Naive thymus-derived CD8-positive, alpha-beta T cell (primary cell): ENCODE measurements around the gene CLASRP. TPM values are rescaled to one million over a fixed set of nuclear protein-coding genes. Genes with fewer than 3 reads are reported as not detected.
A peak's percentile ranks its signal among the peaks of the same experiment; 100 is the strongest.
"Not testable (repeated sequence)": the region's sequence is repeated elsewhere in the genome, so short reads cannot be mapped to it uniquely, and the experiment has no call there.

Source experiments
- ATAC-seq, 2 donors: fragments of 150-1000 bp; cut with Tn5 transposase in 1 of 2; sonication (Bioruptor Pico), chemical (Tn5 transposase) in 1 of 2; 1 replicate in 1 of 2; 2 replicates in 1 of 2; pipeline ENCODE4 v1.10.0; 2021; ENCODE audit warnings: mild to moderate bottlenecking in 2 of 2, moderate library complexity in 2 of 2
- POLR2A ChIA-PET: fragments of 350-600 bp; sonication (Branson Sonifier 250); formaldehyde crosslinking; loops from one replicate; lab custom pipeline; 2021; ENCODE audit warnings: antibody characterized with exemption; lab: Charles Lee
- DNase-seq, 10 donors: peaks; one replicate each; pipeline versions ENCODE4 v3.0.0 to v3.0.0-alpha.2; 2020 to 2022
- H3K27ac Mint-ChIP-seq, 10 donors: one replicate each; pipeline ENCODE4 v1.8.0; 2020 to 2022; ENCODE audit warnings: mild to moderate bottlenecking in 10 of 10, mixed read lengths in 10 of 10, moderate library complexity in 4 of 10, inconsistent platforms in 1 of 10
- H3K27me3 Mint-ChIP-seq, 5 donors: one replicate each; pipeline ENCODE4 v1.8.0; 2021 to 2022; ENCODE audit warnings: mixed read lengths in 5 of 5
- H3K36me3 Mint-ChIP-seq, 3 donors: one replicate each; pipeline ENCODE4 v1.8.0; 2020 to 2022; ENCODE audit warnings: mixed read lengths in 3 of 3, mild to moderate bottlenecking in 2 of 3, inconsistent platforms in 1 of 3
- H3K4me1 Mint-ChIP-seq, 4 donors: one replicate each; pipeline ENCODE4 v1.8.0; 2021 to 2022; ENCODE audit warnings: mixed read lengths in 4 of 4
- H3K4me3 Mint-ChIP-seq, 10 donors: one replicate each; pipeline ENCODE4 v1.8.0; 2020 to 2022; ENCODE audit warnings: mild to moderate bottlenecking in 10 of 10, mixed read lengths in 10 of 10, moderate library complexity in 6 of 10, inconsistent platforms in 1 of 10
- H3K9me3 Mint-ChIP-seq, 9 donors: one replicate each; pipeline ENCODE4 v1.8.0; 2020 to 2022; ENCODE audit warnings: mixed read lengths in 9 of 9, mild to moderate bottlenecking in 3 of 9, inconsistent platforms in 1 of 9, moderate library complexity in 1 of 9
- polyA plus RNA-seq, 3 donors: library from polyadenylated mRNA; unstranded; fragments of 300-500 nt; fragmentation: Illumina TruSeq; gene quantifications; one replicate each; pipeline ENCODE4 v1.2.3, GENCODE V29; 2021
- total RNA-seq, 8 experiments: library from RNA in 2 of 8; stranded (reverse) in 2 of 8; gene quantifications; one replicate each; pipeline ENCODE4 v1.2.3 and lab custom pipeline; 2021 to 2026

The CLASRP gene
- total and polyA plus RNA-seq, 5 experiments from 2014 or later = 2.0 to 150 (median 6.7) TPM

DNA sequence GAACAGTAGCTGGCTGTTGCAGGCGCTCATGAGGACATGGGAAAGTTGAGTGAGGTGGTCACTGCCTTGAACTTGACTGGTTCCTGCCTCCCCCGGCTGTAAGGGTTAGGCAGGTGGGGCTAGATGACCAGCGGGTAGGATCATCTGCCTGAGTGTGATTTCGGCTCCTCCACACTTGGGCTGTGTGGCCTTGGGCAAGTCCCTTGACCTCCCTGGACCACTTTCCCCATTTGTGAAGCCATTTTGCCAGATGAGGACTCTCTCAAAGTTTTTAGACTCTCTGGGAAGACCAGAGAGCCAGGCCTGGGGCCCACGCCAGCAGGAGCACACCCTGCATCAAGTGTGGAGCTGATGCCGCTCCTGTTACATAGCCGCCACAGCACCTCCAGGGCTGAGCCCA is 63.6 kb downstream of the CLASRP start:
- peaks cover 0 to 2% (median 0%) of the 10 kb centered on the region in 3 donors for H3K36me3 Mint-ChIP-seq
- no peak for ATAC-seq
- H3K4me1 Mint-ChIP-seq = peaks cover 44 to 83% (median 76%) of the 10 kb centered on the region in 4 donors
- no peak for DNase-seq
- peak overlapping the region in 5 of 10 donors; percentile 11 to 76 (median 61) for H3K4me3 Mint-ChIP-seq
- H3K9me3 Mint-ChIP-seq = no peaks in the 10 kb centered on the region
- POLR2A ChIA-PET = interaction anchor here (0.8 to 4.5 kb wide), 9 partner anchors 10 to 76 kb away, joined by 3 to 42 read pairs (median 8); partner anchors contain the start of genes BLOC1S3, PPP1R37 and TRAPPC6A
- peak overlapping the region in 6 of 10 donors; percentile 61 to 93 (median 80) for H3K27ac Mint-ChIP-seq
- H3K27me3 Mint-ChIP-seq = no peaks in the 10 kb centered on the region

DNA sequence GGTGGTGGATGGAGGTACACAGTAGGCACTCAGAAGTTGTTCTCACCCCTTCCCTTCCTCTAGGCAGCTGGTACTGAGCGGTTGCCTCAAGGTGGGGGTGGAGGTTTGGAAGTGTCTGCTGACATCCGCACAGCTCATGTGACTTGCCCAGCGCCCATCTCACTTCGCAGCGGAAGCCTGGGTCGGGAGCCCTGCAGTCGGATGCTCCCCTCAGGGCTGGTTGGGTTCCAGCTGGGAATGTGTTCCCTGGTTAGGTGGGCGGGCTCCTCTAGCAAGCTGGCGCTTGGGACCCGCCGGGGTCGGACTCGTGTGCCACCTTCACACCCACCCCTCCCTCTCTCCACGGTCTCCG is 64.3 kb downstream of the CLASRP start:
- H3K9me3 Mint-ChIP-seq = no peaks in the 10 kb centered on the region
- peak overlapping the region; percentile 36 to 82 (median 75) for H3K4me3 Mint-ChIP-seq
- DNase-seq (peak in 7 of 10 donors; percentile 35 to 76 (median 55)), ATAC-seq (peak; percentile 91 to 93)
- peaks cover 0 to 2% (median 0%) of the 10 kb centered on the region in 3 donors for H3K36me3 Mint-ChIP-seq
- no peaks in the 10 kb centered on the region for H3K27me3 Mint-ChIP-seq
- POLR2A ChIA-PET = interaction anchor here (0.6 to 4.5 kb wide), 12 partner anchors 10 to 1759 kb away, joined by 3 to 42 read pairs (median 5); partner anchors contain the start of genes BLOC1S3, GEMIN7, PPP1R37 and TRAPPC6A
- H3K27ac Mint-ChIP-seq = peak overlapping the region; percentile 61 to 93 (median 88)
- H3K4me1 Mint-ChIP-seq = peaks cover 39 to 82% (median 73%) of the 10 kb centered on the region in 4 donors

DNA sequence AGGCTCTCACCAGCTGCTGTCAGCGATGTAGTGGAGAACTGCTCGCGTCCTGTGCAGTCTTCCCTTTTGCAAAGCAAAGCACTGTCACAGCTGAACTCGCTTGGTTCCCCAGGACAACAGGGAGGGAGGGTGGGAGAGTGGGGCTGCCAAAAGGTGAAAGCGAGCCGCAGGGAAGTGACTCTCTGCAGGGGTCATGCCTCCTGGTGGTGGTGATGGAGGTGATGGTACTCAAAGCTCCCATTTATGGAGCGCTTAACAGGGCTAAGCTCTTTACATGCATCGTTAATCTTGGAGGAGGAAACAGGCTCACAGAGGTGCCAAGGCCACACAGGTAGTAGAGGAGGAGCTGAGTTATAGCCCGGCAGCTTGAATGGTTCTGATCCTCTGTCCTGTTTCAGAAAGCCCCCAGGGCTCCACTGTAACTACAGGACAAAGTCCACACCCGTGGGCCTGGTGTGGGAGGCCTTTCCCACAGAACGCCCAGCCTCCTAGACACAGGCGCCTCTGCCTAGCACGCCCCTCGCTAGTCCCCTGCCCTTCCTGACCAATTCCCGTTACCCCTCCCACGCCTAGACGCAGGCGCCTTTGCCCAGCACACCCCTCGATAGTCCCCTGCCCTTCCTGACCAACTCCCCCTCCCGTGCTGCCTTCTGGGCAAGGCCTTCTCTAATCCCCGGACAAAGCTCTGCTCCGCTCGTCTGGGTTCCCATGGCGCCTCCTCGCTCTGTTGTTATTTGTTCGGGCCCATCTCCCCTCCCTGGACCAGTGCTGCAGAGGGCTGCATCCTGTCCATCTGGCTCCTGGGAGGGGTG is 64.9 kb downstream of the CLASRP start:
- H3K4me3 Mint-ChIP-seq = peak overlapping the region; percentile 36 to 82 (median 75)
- H3K4me1 Mint-ChIP-seq = peaks cover 34 to 77% (median 69%) of the 10 kb centered on the region in 4 donors
- ATAC-seq = peak; percentile 45 to 62
- H3K27ac Mint-ChIP-seq = peak overlapping the region; percentile 63 to 97 (median 90)
- no peak for DNase-seq
- no peaks in the 10 kb centered on the region for H3K27me3 Mint-ChIP-seq
- H3K36me3 Mint-ChIP-seq = peaks cover 0 to 2% (median 0%) of the 10 kb centered on the region in 3 donors
- H3K9me3 Mint-ChIP-seq = no peaks in the 10 kb centered on the region
- POLR2A ChIA-PET = interaction anchor here (0.6 to 4.5 kb wide), 12 partner anchors 9 to 1758 kb away, joined by 3 to 42 read pairs (median 5); partner anchors contain the start of genes BLOC1S3, GEMIN7, PPP1R37 and TRAPPC6A

DNA sequence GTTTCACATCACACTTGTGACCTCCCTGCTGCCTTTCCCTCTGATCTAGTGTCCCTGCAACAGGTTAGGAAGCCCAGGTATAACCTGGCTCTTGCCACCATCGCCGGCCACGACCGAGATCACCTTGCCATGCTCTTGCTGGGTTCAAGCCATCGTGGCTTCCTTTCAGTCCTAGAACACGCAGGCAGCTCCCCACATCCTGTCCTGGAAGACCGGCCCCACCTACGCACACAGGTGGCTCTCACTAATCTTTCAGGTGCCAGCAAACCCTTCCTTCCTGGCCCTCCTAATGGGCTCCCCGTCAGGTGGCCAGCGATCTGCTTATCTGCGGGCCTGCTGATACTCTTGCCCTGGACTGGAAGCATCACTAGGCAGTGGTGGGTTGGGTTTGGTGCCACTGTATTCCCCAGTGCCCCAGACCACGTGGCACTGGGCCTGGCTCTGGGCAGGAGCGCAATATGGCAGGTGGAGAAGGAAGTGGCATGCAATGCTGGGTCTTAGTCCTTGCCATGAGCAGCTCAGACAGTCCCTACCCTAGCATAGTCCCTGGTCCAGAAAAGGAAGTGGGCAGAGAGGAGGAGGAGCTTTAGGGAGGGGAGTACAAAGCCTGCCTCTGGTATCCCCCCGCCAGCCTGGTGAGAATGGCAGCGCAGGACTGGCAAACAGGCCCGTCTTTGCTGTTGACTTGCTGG is 66.0 kb downstream of the CLASRP start:
- Mint-ChIP-seq H3K9me3 (no peaks in the 10 kb centered on the region), H3K4me3 (peak overlapping the region; percentile 23 to 88 (median 77)), H3K27ac (peak overlapping the region; percentile 71 to 97 (median 92)), H3K36me3 (no peaks in the 10 kb centered on the region), H3K27me3 (no peaks in the 10 kb centered on the region), H3K4me1 (peaks cover 30 to 71% (median 65%) of the 10 kb centered on the region in 4 donors)
- DNase-seq (no peak), ATAC-seq (peak in 1 of 2 donors; percentile 42)
- POLR2A ChIA-PET = interaction anchor here (0.9 to 4.5 kb wide), 4 partner anchors 8 to 74 kb away, joined by 3 to 42 read pairs (median 12); partner anchors contain the start of genes BLOC1S3, PPP1R37 and TRAPPC6A

DNA sequence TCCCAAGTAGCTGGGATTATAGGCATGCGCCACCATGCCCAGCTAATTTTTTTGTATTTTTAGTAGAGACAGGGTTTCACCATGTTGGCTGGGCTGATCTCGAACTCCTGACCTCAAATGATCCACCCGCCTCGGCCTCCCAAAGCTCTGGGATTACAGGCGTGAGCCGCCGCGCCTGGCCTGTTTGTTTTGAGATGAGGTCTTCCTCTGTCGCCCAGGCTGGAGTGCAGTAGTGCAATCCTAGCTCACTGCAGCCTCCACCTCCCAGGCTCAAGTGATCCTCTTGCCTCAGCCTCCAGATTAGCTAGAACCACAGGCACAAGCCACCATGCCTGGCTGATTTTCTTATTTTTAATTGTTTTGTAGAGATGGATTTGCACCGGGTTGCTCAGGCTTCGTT is 67.5 kb downstream of the CLASRP start:
- peaks cover 25 to 67% (median 63%) of the 10 kb centered on the region in 4 donors for H3K4me1 Mint-ChIP-seq
- H3K4me3 Mint-ChIP-seq = not testable (repeated sequence)

DNA sequence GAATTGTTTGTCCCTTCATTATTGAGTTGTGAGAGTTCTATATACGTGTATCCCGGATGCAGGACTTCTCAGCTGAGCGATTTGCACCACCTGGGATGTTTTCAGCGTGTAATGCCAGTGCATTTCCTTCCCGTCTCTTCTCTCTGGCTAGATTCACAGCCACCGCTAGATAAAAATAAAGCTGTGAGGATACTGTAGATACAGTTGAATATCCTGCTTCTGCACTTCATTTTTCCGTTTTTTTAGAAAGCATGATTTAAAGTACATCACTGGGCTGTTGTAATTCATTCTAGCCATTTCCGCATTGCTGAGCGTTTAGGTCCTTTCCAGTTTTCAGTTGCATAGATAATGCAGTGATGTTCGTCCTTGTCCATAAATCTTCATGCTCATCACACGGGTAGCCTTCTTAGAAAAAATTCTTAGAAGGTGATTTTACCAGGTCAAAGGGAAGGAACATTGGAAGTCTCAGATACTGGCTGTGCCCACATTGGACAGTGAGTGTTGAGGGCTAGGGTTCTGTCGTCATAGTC is 68.8 kb downstream of the CLASRP start:
- Mint-ChIP-seq H3K27ac (peak overlapping the region in 3 of 10 donors; percentile 5 to 20 (median 9)), H3K4me1 (peaks cover 26 to 62% (median 55%) of the 10 kb centered on the region in 4 donors), H3K4me3 (no peak overlapping the region), H3K27me3 (no peaks in the 10 kb centered on the region), H3K9me3 (no peaks in the 10 kb centered on the region), H3K36me3 (no peaks in the 10 kb centered on the region)
- no peak for ATAC-seq
- DNase-seq = no peak
- POLR2A ChIA-PET = no interaction called here

More for the DNA sequence above, 67.5 kb downstream of the CLASRP start:
- ATAC-seq, H3K9me3 Mint-ChIP-seq, DNase-seq, H3K36me3 Mint-ChIP-seq, H3K27me3 Mint-ChIP-seq: not testable (repeated sequence)
- POLR2A ChIA-PET = interaction anchor here (0.7 to 4.5 kb wide), 2 partner anchors 14 to 41 kb away, joined by 6 to 42 read pairs; partner anchors contain the start of gene PPP1R37
- H3K27ac Mint-ChIP-seq = peak overlapping the region in 3 of 10 donors; percentile 13 to 53 (median 53)

DNA sequence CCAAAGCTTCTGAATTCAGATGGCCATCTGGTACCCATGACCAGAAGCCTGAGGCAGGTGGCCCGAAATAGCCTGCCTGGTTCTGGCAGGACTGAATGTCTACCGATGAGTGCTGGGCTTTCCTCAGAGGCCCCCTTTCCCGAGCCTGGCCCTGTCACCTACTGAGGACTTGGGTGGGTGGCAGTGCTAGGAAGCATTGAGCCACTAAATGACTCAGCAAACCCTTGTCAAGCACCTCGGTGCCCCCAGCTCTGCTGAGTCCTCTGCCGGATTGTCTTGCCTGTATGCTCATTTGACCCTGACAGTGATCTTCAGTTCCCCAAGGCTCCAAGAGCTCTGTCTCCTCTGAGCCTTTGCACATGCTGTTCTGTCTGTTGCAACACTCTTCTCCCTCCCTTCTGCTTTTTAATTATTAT is 72.0 kb downstream of the CLASRP start:
- Mint-ChIP-seq H3K4me3 (no peak overlapping the region), H3K36me3 (no peaks in the 10 kb centered on the region), H3K4me1 (peaks cover 12 to 54% (median 46%) of the 10 kb centered on the region in 4 donors), H3K27ac (no peak overlapping the region), H3K9me3 (no peaks in the 10 kb centered on the region), H3K27me3 (no peaks in the 10 kb centered on the region)
- no peak for DNase-seq
- POLR2A ChIA-PET = no interaction called here
- no peak for ATAC-seq

DNA sequence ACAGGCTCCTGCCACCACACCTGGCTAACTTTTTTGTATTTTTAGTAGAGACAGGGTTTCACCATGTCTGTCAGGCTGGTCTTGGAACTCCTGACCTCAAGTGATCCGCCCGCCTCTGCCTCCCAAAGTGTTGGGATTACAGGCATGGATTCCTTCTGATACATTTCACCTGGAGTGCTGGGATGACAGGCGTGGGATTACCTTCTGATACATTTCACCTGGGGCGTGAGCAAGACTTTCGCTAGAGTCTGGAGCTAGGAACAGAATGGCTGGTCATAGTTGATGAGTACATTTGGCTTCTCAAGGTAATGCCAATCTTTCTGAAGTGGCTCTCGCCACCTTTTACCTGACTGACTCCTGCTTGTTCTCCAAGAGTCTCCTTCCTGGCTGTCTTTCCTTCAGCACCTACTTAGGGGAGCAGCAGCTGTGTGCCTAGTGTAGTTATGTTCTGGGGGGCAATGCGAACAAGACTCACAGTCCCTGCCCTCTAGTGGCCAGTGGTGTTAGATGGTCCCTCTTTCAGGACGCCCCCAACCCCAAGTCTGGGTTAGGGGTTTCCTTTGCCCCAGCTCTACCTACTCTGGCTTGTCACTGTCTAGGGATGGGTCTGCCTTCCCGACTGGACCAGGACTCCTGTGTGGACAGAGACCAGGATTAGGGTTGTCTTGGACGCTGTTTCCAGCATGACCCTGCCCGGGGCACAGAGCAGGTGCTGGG is 73.4 kb downstream of the CLASRP start:
- H3K27me3 Mint-ChIP-seq = no peaks in the 10 kb centered on the region
- POLR2A ChIA-PET = interaction anchor here (1.3 to 2.2 kb wide), 2 partner anchors 9 to 73 kb away, joined by 4 to 8 read pairs; partner anchors contain the start of gene CLASRP

DNA sequence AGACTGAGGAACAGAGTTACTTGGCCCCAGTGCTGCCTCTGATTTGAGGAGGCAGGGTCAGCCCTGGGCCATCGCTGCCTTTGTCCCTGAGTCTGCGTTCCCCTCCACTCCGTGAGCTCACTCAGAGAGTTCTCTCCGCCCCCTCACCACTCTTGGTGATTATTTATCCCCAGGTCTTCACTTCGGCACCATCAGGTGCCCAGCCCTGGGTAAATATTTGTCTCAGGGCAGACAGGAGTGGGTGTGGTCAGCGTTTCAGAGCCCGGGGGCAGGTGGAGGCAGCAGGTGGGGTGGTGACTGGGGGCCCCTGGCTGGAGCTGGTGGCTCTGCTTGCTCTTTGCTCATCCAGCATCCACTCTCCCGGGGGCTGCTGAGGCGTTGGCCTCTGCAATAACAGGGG is 74.8 kb downstream of the CLASRP start:
- DNase-seq = no peak
- peak overlapping the region in 5 of 10 donors; percentile 9 to 58 (median 54) for H3K4me3 Mint-ChIP-seq
- ATAC-seq = no peak
- H3K36me3 Mint-ChIP-seq = no peaks in the 10 kb centered on the region
- no peaks in the 10 kb centered on the region for H3K27me3 Mint-ChIP-seq
- no peaks in the 10 kb centered on the region for H3K9me3 Mint-ChIP-seq
- peak overlapping the region in 9 of 10 donors; percentile 21 to 89 (median 66) for H3K27ac Mint-ChIP-seq
- peaks cover 24 to 67% (median 63%) of the 10 kb centered on the region in 4 donors for H3K4me1 Mint-ChIP-seq
- POLR2A ChIA-PET = interaction anchor here (2.2 kb wide), 1 partner anchor 10 kb away, joined by 8 read pairs; no protein-coding TSS in a partner anchor

More for the DNA sequence above, 73.4 kb downstream of the CLASRP start:
- ATAC-seq (no peak), DNase-seq (no peak)
- no peaks in the 10 kb centered on the region for H3K36me3 Mint-ChIP-seq
- H3K4me1 Mint-ChIP-seq = peaks cover 20 to 64% (median 53%) of the 10 kb centered on the region in 4 donors
- no peak overlapping the region for H3K4me3 Mint-ChIP-seq
- no peaks in the 10 kb centered on the region for H3K9me3 Mint-ChIP-seq
- peak overlapping the region in 3 of 10 donors; percentile 5 to 35 (median 22) for H3K27ac Mint-ChIP-seq

DNA sequence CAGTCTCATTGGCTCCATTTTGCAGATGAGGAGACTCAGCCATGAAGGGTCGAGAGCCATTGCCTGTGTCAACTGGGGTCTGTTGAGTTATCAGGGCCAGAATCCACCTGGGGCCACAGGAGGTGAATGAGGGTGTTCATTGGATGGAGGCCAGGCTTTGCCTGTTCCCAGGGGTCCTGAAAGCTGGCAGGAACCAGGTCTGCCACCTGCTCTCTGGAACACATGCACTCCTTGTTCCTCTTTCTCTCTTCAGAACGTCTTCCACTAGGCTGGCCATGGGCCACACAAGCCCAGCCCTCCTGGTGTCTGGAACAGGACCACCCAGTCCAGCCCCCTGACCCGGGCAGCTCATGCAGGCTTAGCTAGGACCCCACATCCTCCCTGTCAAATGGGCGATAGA is 75.3 kb downstream of the CLASRP start:
- Mint-ChIP-seq H3K9me3 (no peaks in the 10 kb centered on the region), H3K36me3 (no peaks in the 10 kb centered on the region), H3K27me3 (no peaks in the 10 kb centered on the region), H3K4me1 (peaks cover 25 to 69% (median 66%) of the 10 kb centered on the region in 4 donors), H3K27ac (peak overlapping the region in 7 of 10 donors; percentile 59 to 89 (median 75)), H3K4me3 (peak overlapping the region in 5 of 10 donors; percentile 9 to 58 (median 54))
- POLR2A ChIA-PET = no interaction called here
- no peak for DNase-seq
- ATAC-seq = no peak

DNA sequence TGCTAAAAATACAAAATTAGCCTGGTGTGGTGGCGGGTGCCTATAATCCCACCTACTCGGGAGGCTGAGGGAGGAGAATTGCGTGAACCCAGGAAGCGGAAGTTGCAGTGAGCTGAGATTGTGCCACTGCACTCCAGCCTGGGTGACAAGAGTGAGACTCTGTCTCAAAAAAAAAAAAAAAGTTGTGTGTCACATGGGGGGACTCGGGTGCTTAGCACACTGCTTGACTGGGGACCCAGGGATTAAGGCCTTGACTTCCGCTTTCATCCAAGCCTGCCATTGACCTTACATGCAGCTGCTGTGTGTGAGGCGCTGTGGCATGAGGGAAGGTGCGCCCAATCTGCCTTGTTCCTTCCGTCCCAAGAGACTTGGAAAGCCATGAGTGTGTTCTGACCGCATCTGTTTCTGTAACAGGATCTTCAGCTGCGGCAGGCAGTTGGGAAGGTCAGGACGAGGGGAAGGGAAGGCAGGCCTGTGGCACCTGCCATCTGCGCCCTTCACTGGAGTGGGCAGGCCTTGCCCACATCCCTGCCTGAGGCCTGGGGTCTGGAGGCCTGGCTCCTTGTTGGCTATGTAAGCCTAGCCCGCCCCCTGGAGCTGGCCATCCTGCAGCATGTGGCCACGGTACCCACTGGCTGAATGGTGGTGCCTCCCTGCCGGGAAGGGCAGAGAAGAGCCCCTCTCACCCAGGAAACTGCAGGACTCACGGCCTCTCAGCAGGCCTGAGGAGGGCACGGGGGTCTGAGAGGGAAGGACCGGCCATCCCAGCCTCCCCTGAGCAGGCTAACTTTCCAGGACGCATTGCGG is 77.2 kb downstream of the CLASRP start:
- POLR2A ChIA-PET = interaction anchor here (0.9 kb wide), 1 partner anchor 13 kb away, joined by 3 read pairs; no protein-coding TSS in a partner anchor
- ATAC-seq (no peak), DNase-seq (no peak)
- Mint-ChIP-seq H3K9me3 (no peaks in the 10 kb centered on the region), H3K4me3 (peak overlapping the region in 5 of 10 donors; percentile 38 to 82 (median 79)), H3K4me1 (peaks cover 28 to 80% (median 75%) of the 10 kb centered on the region in 4 donors), H3K27ac (peak overlapping the region in 7 of 10 donors; percentile 32 to 88 (median 61)), H3K36me3 (no peaks in the 10 kb centered on the region), H3K27me3 (no peaks in the 10 kb centered on the region)
